DMS114 treated with DMSO at 0.1 percent for 48 hours (cell line): ENCODE data around the gene ADH1A.
"Not testable (repeated sequence)": the region's sequence is repeated elsewhere in the genome, so short reads cannot be mapped to it uniquely, and the experiment has no call there.

Experiments
- DNase-seq: peaks from one replicate; lab custom pipeline; 2025; ENCODE audit not compliant: unreplicated experiment; lab: John Stamatoyannopoulos, UW

ADH1A gene

DNA sequence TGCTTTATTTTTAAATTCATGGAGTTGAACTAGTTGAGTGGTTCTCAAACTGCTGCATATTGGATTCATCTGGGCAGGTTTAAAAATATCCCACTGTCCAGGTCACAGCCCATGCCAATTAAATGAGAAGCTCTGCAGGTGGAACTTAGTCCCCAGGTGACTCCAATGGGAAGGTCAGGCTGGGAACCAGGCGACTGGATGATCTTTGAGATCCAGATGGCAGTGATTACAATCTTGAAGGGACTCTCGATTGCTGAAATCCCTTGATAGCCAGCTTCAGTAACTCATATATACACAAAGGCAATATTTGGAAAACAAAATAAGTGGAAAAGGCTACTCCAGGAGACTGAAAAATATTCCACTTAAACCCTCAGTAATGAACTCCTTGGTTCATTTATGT is 8.1 kb downstream of the ADH1A start:
- DNase-seq: no peak

DNA sequence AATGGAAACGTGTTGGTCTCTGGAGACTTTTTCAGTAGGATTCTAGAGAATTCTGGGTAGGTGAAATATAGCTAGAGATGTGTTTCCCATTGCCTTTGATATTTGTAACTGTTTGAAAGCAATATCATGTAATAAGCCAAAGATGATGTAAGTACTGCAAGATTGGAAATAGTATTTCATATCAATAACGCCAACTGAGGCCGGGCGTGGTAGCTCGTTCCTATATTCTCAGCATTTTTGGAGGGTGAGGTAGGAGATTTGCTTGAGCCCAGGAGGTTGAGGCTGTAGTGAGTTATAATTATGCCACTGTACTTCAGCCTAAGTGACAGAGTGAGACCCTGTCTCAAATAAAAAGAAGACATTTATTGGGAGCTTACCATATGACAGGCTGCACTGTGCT is 9.5 kb downstream of the ADH1A start:
- DNase-seq: no peak

DNA sequence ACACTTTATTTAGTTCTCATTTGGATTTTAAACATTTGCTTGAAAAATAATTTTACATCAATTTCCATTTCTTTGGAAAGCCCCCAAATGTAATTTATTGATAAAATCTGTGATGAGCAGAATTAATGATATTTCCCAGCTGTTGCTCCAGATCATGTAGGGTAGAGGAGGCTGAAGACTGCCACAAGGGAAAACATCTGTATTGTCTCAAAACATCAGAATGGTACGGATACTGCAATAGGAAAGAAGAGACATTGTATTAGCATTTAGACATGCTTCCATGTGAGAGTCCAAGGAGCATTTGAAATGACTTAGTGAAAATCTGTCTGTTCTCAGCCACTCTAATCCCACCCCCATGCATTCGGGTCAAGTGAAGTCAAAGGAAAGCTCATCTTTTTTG is 14.4 kb downstream of the ADH1A start:
- DNase-seq: no peak

DNA sequence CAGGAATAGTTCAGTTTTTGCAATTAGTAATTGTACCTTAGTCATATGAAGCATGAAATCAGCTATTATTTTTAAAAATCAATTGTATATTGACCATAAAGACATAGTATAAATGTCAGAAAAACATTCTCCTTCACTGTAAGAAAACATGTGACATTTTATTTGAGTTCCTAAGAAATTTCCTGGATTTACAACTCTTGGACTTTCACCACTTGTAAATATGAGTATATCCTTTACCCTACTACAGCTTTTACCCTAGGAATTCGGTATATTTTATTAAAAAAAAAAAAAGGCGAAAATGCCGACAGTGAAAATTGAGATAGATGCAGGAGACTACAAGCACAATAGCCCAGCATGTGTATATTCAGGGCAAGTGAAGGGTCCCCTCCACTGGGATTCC is 14.9 kb downstream of the ADH1A start:
- no peak for DNase-seq

DNA sequence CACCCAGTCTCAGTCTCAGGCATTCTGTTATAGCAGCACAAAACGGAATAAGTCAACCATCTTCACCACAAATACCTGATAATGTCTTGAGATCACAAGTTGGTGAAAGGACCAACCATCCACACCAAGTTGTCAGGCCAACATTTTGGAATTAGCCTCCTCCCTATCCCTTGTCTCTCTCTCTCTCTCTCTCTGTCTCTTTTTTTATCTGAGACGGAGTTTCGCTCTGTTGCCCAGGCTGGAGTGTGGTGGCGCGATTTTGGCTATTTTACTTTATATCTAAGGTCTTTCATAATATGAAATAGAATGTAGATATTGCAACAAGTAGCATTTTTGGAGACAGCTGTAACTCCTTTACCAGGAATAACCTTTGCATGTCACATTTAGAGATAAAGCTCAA is 15.7 kb downstream of the ADH1A start:
- no peak for DNase-seq

DNA sequence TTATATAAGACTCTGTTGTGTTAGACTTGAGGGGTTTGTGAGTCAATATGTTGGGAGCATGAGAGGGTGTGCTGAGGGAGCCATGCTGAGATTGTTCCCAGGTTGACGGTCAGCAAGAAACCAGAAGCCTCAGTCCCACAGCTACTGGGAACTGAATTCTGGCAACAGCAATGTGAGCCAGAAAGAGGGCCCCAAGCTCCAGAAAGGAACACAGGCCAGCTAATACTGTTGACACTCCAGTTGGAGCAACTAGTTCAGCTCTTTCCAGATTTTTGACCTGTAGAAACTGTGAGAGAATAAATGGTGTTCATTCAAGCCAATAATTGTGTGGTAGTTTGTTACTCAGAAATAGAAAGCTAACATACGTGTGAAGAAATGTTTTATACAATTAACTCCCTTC is 17.1 kb downstream of the ADH1A start:
- no peak for DNase-seq

DNA sequence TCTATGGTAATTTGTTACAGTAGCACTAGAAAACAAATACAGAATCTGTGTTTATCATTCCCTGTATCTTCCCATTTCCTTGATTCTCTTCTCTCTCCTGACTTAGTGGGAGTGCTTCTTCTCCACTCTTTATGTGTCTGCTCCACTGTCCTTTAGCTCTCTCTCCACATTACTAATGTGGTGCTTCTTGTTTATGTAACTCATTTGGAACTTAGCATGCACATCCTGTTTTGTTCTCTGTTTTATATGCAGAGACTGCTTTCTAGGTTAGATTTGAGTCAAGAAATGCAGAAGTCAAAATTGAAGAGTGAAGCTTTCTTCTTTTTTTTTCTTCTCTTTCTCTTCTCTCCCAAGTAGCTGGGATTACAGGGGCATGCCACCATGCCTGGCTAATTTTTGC is 25.9 kb downstream of the ADH1A start:
- no peak for DNase-seq

DNA sequence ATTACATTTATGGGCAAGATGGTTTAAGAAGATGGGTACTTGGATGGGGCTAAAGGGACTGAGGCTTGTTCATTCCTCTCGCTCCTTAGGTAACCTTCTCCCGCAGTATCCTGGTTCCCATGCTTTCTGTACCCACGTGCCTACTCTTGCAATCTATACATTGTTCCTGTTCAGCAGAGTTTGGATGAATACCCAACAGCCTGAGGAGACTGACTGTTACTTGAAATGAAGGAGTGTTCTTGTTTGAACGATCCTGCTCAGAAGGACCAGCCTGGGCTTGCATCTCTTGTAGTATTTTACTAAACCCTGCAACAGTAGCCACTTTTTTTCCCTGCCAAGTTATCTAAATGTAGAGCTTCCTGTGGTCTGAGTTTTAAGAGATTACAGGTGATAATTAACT is 38.0 kb downstream of the ADH1A start:
- DNase-seq: no peak

DNA sequence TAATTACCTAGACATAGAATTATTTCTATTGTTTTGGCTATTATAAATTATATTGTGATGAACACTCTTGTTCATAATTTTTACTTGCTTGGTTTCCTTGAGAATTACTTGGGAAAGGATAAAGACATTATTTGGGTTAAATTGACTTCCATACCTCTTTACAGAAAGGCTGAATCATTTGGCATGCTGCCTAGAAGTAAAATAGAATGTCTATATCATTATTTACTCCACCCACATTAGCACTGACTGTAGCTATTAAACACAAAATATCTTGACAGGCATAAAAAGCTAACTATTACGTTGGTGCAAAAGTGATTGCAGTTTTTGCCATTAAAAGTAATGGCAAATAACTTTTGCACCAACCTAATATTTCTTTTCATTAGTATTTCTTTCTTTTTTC is 42.1 kb downstream of the ADH1A start:
- DNase-seq: no peak

DNA sequence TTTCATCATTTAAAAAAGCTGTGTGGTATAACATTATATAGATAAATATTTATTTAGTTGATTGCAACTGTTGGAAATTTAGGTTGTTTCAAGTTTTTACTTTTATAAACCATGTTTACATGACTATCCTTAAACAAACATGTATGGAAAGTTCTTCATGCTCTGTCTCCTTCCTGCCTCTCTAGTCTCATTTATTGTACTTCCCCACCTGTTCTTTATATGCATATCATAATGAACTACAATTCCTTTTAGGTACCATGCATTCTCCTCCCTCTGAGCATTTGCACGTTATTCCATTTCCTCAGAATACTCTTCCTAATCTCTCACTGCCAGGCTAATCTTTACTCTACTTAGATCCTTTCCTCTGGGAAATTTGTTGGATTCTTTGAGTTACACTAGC is 54.8 kb downstream of the ADH1A start:
- no peak for DNase-seq

DNA sequence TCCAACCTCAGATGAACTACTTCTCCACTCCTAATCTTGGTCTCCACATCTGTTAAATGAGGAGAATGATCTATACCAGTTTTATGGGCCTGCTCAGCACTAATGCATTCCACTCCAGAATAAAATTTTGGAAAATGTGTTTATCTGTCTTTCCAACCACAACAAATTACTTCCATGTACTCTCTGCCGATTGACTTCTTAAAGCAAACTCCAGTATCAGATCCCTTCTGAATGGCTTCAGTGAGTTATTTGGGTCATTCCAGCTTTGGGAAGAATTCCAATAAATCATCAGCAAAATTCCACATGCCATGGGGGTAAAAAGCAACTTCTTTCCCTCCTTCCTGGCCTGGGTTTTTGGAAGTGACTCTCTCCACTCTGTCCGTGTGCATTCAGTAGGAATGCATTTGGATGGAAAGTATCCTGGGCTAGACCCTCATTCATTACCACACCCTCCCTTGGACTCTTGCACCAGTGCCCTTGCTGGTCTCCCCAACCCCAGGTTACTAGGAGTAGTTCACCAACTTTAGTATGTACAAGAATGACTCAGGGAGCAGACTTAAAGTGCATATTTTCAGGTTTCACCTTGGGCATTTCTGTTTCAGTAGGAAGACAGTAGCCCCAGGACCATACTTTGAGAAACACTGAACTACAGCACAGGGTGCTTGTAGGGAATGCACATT is 56.3 kb downstream of the ADH1A start:
- DNase-seq: no peak

DNA sequence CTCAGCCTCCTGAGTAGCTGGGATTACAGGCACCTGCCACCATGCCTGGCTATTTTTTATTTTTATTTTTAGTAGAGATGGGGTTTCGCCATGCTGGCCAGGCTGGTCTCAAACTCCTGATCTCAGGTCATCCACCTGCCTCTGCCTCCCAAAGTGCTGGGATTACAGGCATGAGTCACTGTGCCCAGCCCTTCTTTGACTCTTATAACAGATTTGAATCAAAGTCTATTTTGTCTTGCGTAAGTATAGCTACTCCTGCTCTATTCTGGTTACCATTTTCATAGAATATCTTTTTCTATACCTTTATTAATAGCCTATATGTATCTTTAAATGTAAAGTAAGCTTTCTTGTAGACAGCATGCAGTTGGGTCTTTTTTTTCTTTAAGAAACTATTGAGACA is 57.4 kb downstream of the ADH1A start:
- DNase-seq: not testable (repeated sequence)

DNA sequence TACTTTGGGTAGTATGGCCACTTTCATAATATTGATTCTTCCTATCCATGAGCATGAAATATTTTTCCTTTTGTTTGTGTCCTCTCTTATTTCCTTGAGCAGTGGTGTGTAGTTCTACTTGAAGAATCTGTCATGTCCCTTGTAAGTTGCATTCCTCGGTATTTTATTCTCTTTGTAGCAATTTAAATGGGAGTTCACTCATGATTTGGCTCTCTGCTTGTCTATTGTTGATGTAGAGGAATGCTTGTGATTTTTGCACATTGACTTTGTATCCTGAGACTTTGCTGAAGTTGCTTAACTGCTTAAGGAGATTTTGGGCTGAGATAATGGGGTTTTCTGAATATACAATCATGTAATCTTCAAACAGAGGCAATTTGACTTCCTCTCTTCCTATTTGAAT is 62.1 kb downstream of the ADH1A start:
- not testable (repeated sequence) for DNase-seq

DNA sequence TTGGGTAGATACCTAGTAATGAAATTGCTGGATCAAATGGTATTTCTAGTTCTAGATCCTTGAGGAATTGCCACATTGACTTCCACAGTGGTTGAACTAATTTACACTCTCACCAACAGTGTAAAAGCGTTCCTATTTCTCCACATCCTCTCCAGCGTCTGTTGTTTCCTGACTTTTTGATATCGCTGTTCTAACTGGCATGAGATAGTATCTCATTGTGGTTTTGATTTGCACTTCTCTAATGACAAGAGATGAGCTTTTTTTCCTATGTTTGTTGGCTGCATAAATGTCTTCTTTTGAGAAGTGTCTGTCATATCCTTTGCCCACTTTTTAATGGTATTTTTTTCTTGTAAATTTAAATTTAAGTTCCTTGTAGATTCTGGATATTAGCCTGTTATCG is 63.1 kb downstream of the ADH1A start:
- DNase-seq: not testable (repeated sequence)
